K562 (cell line): ENCODE results near the gene NEK4. TPM values are rescaled to one million over a fixed set of nuclear protein-coding genes. Genes with fewer than 3 reads are reported as not detected.

ENCODE experiments used
- KAT7 ChIP-seq: sonication (generic); formaldehyde crosslinking; IDR thresholded peaks from 2 replicates; pipeline ENCODE4 v1.8.0; 2022; ENCODE audit warnings: missing genetic modification reagents, mild to moderate bottlenecking, borderline replicate concordance
- NR1H2 ChIP-seq: sonication (generic); formaldehyde crosslinking; IDR thresholded peaks from 2 replicates; pipeline ENCODE4 v1.4.0; 2020; ENCODE audit warnings: mild to moderate bottlenecking, missing genetic modification reagents
- PCBP1 ChIP-seq: fragments of 200-400 bp; formaldehyde crosslinking; IDR thresholded peaks from 2 replicates; pipeline ENCODE4 v1.6.1; 2018; ENCODE audit warnings: mild to moderate bottlenecking, low read depth, low read length; ENCODE audit not compliant: poor library complexity, severe bottlenecking
- PTBP1 ChIP-seq: fragments of 200-400 bp; formaldehyde crosslinking; IDR thresholded peaks from 2 replicates; pipeline ENCODE4 v1.6.1; 2017; ENCODE audit warnings: low read depth, low read length
- ZNF133 ChIP-seq: fragments of 250-450 bp; sonication (Bioruptor Pico); IDR thresholded peaks from 2 replicates; pipeline ENCODE4 v1.4.0; 2020; ENCODE audit warnings: mild to moderate bottlenecking
- polyA plus RNA-seq, 8 experiments: library from polyadenylated mRNA; depleted of rRNA in 4 of 8; stranded (reverse) in 5 of 8; unstranded in 3 of 8; fragments of >200 nt; fragmentation: Nextera tagmentation in 2 of 8; fragmentation: Illumina TruSeq in 1 of 8; extraction: Ambion mirVana in 2 of 8; extraction: Trizol in 1 of 8; gene quantifications; 2 replicates each; pipeline versions ENCODE4 v1.2.1 to v1.2.3, GENCODE V29; 2011 to 2014; ENCODE audit warnings: inconsistent platforms in 1 of 8, missing spikeins in 1 of 8
- total RNA-seq, 7 experiments: library from RNA; depleted of rRNA in 6 of 7; stranded (reverse); fragments of >200 nt in 6 of 7; fragmentation: Illumina TruSeq in 2 of 7; extraction: Trizol in 2 of 7; gene quantifications; 2 replicates each; pipeline versions ENCODE4 v1.2.1 to v1.2.3, GENCODE V29; 2011 to 2021; ENCODE audit warnings: low replicate concordance in 1 of 7
- TF ChIP-seq, protein P1 (sequence below): fragments of 250-450 bp; sonication (Bioruptor Pico); IDR thresholded peaks from 2 replicates; pipeline ENCODE4 v1.5.0; 2021; ENCODE audit warnings: mild to moderate bottlenecking, moderate library complexity

NEK4 gene
- total and polyA plus RNA-seq, 9 of the 15 experiments (the other 6 are each of a cell fraction or from before 2014, with no cell fraction given): 5.8 to 23.1 (median 16.6) TPM

- TF ChIP-seq, protein P1, sequence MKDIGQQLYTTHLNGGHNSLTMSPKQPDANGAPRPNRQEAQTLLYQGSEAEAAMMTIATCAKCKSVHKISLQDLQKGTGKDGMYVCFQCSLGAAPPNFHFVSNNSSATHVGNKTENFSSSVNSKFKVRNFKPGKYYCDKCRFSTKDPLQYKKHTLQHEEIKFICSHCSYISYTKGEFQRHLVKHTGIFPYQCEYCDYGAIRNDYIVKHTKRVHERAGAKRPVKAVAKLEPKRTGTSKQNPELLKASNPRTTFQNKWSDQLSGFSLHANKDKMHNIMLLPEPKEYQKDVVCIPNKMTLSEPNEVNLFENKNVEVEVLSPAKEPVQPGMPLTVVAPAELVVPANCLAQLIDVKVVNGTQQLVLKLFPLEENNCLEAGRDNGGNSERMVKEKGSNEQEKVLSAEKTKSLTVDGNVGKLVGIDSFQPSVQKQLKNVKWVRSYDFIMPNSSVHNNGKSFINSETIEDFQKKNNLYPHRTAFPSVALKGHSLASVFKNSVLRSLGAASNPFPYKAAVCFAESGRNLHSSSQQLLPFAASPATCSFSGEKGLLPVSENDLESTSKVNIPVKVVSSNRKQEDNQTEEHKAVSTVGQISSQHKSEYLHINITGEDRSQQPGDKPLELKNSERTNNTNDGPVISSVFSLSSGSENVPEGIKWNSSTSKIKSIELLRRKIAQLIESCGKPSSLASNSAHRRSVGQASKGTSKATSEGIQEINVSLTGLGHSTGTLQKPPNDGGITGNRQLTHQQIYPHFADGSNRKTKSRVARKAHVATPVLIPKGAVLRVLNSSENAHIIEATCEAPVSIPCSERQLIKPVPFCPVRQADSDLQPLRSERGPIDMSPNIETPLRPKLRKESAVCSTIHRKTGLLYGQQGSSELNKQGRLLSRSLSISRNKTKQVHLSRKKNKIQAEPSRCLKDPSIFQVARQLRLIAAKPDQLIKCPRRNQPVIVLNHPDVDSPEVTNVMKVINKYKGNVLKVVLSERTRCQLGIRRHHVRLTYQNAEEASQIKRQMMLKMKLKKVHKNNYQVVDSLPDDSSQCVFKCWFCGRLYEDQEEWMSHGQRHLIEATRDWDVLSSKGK (CRISPR knock-in tag): no peak
- TF ChIP-seq PCBP1 (no peak), KAT7 (no peak), ZNF133 (CRISPR knock-in tag) (no peak), PTBP1 (no peak), NR1H2 (no peak)
Observed at GRCh38 chr3:52788890-52789745, 18.4 kb upstream of the NEK4 start (continued).
